Neural cell (in vitro differentiated cells): ENCODE results near the gene TMEM30A.

Experiments
- EP300 ChIP-seq: fragments of 450-650 bp; conservative IDR thresholded peaks from 2 replicates; pipeline ENCODE4 v1.6.1; 2014; ENCODE audit warnings: antibody characterized with exemption, mild to moderate bottlenecking, moderate library complexity; ENCODE audit not compliant: poor library complexity, severe bottlenecking
- EZH2 ChIP-seq: fragments of 200-600, 300-800 bp; shearing (Covaris generic), sonication (generic); IDR thresholded peaks from 2 replicates; pipeline ENCODE4 v1.6.1; 2014; ENCODE audit warnings: antibody characterized with exemption, low read length, borderline replicate concordance, mild to moderate bottlenecking; ENCODE audit not compliant: insufficient read depth, poor library complexity, severe bottlenecking
- MXI1 ChIP-seq: fragments of 450-650 bp; conservative IDR thresholded peaks from 2 replicates; pipeline ENCODE4 v1.6.1; 2014; ENCODE audit warnings: antibody characterized with exemption, mild to moderate bottlenecking; ENCODE audit not compliant: poor library complexity, severe bottlenecking
- RAD21 ChIP-seq: fragments of 450-650 bp; conservative IDR thresholded peaks from 2 replicates; pipeline ENCODE4 v1.6.1; 2014; ENCODE audit warnings: antibody characterized with exemption, mild to moderate bottlenecking, moderate library complexity
- TF ChIP-seq, protein P1 (sequence below): fragments of 450-650 bp; IDR thresholded peaks from 2 replicates; pipeline ENCODE4 v1.5.1; 2014; ENCODE audit warnings: antibody characterized with exemption, mild to moderate bottlenecking, moderate library complexity; ENCODE audit not compliant: poor library complexity, severe bottlenecking
- TF ChIP-seq, protein P2 (sequence below): IDR thresholded peaks from 2 replicates; pipeline ENCODE4 v1.6.1; 2012; ENCODE audit warnings: borderline replicate concordance

DNA sequence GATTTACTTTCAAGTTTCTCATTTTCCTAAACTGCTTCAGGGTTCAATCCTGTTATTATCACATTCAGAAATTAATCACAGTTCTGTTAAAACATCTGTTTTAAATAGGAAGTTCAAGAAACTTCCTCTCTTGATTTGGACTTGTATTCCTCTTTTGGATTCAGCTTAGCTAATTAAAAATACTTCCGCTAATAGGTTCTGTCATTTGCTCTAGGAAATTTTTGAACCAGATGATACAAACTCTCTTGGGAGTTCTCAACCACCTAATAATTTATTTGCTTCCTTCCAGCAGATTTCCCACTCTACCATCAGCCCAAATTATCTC is 15.9 kb upstream of the TMEM30A start:
- TF ChIP-seq, protein P1, sequence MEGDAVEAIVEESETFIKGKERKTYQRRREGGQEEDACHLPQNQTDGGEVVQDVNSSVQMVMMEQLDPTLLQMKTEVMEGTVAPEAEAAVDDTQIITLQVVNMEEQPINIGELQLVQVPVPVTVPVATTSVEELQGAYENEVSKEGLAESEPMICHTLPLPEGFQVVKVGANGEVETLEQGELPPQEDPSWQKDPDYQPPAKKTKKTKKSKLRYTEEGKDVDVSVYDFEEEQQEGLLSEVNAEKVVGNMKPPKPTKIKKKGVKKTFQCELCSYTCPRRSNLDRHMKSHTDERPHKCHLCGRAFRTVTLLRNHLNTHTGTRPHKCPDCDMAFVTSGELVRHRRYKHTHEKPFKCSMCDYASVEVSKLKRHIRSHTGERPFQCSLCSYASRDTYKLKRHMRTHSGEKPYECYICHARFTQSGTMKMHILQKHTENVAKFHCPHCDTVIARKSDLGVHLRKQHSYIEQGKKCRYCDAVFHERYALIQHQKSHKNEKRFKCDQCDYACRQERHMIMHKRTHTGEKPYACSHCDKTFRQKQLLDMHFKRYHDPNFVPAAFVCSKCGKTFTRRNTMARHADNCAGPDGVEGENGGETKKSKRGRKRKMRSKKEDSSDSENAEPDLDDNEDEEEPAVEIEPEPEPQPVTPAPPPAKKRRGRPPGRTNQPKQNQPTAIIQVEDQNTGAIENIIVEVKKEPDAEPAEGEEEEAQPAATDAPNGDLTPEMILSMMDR, result no peak
- TF ChIP-seq MXI1, result no peak
- no peak for TF ChIP-seq EZH2
- TF ChIP-seq EP300, result no peak
- TF ChIP-seq RAD21, result no peak
- TF ChIP-seq, protein P2, sequence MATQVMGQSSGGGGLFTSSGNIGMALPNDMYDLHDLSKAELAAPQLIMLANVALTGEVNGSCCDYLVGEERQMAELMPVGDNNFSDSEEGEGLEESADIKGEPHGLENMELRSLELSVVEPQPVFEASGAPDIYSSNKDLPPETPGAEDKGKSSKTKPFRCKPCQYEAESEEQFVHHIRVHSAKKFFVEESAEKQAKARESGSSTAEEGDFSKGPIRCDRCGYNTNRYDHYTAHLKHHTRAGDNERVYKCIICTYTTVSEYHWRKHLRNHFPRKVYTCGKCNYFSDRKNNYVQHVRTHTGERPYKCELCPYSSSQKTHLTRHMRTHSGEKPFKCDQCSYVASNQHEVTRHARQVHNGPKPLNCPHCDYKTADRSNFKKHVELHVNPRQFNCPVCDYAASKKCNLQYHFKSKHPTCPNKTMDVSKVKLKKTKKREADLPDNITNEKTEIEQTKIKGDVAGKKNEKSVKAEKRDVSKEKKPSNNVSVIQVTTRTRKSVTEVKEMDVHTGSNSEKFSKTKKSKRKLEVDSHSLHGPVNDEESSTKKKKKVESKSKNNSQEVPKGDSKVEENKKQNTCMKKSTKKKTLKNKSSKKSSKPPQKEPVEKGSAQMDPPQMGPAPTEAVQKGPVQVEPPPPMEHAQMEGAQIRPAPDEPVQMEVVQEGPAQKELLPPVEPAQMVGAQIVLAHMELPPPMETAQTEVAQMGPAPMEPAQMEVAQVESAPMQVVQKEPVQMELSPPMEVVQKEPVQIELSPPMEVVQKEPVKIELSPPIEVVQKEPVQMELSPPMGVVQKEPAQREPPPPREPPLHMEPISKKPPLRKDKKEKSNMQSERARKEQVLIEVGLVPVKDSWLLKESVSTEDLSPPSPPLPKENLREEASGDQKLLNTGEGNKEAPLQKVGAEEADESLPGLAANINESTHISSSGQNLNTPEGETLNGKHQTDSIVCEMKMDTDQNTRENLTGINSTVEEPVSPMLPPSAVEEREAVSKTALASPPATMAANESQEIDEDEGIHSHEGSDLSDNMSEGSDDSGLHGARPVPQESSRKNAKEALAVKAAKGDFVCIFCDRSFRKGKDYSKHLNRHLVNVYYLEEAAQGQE, result no peak
